Endodermal cell (in vitro differentiated cells): ENCODE data around the gene PRKCB. TPM values are rescaled to one million over a fixed set of nuclear protein-coding genes. Genes with fewer than 3 reads are reported as not detected.

Experiments
- DNase-seq: peaks from one replicate; pipeline ENCODE4 v3.0.0-alpha.2; 2017
- H3K27ac ChIP-seq: 2 replicates; pipeline ENCODE4 v1.5.1; 2013; ENCODE audit warnings: mild to moderate bottlenecking, low read depth, low read length, moderate library complexity
- H3K27me3 ChIP-seq: 2 replicates; pipeline ENCODE4 v1.6.1; 2013; ENCODE audit warnings: mild to moderate bottlenecking, low read length, moderate library complexity; ENCODE audit not compliant: insufficient read depth, control insufficient read depth, poor library complexity, severe bottlenecking
- H3K36me3 ChIP-seq: 2 replicates; pipeline ENCODE4 v1.7.0; 2013; ENCODE audit warnings: mild to moderate bottlenecking, low read length, moderate library complexity; ENCODE audit not compliant: control insufficient read depth, insufficient read depth
- H3K4me1 ChIP-seq: one replicate; pipeline ENCODE4 v1.7.0; 2013; ENCODE audit warnings: low read length; ENCODE audit not compliant: control insufficient read depth, insufficient read depth
- H3K4me3 ChIP-seq: 2 replicates; pipeline ENCODE4 v1.5.1; 2013; ENCODE audit warnings: mild to moderate bottlenecking, low read length, moderate library complexity
- H3K9ac ChIP-seq: 2 replicates; pipeline ENCODE4 v1.6.1; 2013; ENCODE audit warnings: mild to moderate bottlenecking, low read length, moderate library complexity; ENCODE audit not compliant: poor library complexity, severe bottlenecking; ENCODE audit errors: extremely low read depth
- H3K9me3 ChIP-seq: 2 replicates; pipeline ENCODE4 v1.6.1; 2013; ENCODE audit warnings: mild to moderate bottlenecking, low read length, moderate library complexity; ENCODE audit not compliant: control insufficient read depth
- H3K27ac Mint-ChIP-seq: 2 replicates; pipeline ENCODE4 v1.8.0; 2020; ENCODE audit warnings: mixed read lengths
- H3K27me3 Mint-ChIP-seq: 2 replicates; pipeline ENCODE4 v1.8.0; 2021; ENCODE audit warnings: mild to moderate bottlenecking, mixed read lengths; ENCODE audit not compliant: insufficient read depth
- H3K36me3 Mint-ChIP-seq: 2 replicates; pipeline ENCODE4 v1.8.0; 2020; ENCODE audit warnings: low read depth, mixed read lengths
- H3K4me1 Mint-ChIP-seq: 2 replicates; pipeline ENCODE4 v1.8.0; 2020; ENCODE audit warnings: mixed read lengths
- H3K4me3 Mint-ChIP-seq: 2 replicates; pipeline ENCODE4 v1.8.0; 2020; ENCODE audit warnings: mild to moderate bottlenecking, moderate library complexity, mixed read lengths
- H3K9me3 Mint-ChIP-seq: 2 replicates; pipeline ENCODE4 v1.8.0; 2020; ENCODE audit warnings: mild to moderate bottlenecking, mixed read lengths
- CTCF ChIP-seq: fragments of 200-600 bp; sonication (generic); conservative IDR thresholded peaks from 2 replicates; pipeline ENCODE4 v1.5.0; 2021; ENCODE audit warnings: antibody characterized with exemption, mild to moderate bottlenecking
- whole genome bisulfite sequencing, 2 experiments: methylation state at CpG; one replicate each; pipeline versions ENCODE4 v1.1.5 to v1.1.7; 2013; ENCODE audit warnings: missing lambda C conversion rate in 2 of 2, mixed read lengths in 1 of 2; ENCODE audit not compliant: insufficient coverage in 1 of 2, insufficient read length in 1 of 2; 5-methylcytosine and 5-hydroxymethylcytosine counted together
- total RNA-seq, 2 donors: library from RNA; stranded (reverse); fragmentation: NEBNext Ultra II Directional in 1 of 2; extraction: Animal tissue kit (Norgen Biotek cat#: 25700) in 1 of 2; gene quantifications; 2 replicates in 1 of 2; 3 replicates in 1 of 2; pipeline ENCODE4 v1.2.1, GENCODE V29; 2021

PRKCB gene
- total RNA-seq, 2 donors from 2014 or later = 0.38 to 1.1 TPM

- no peaks in the 10 kb centered on the region for H3K9me3 Mint-ChIP-seq
- no peak overlapping the region for H3K27ac Mint-ChIP-seq
- Histone ChIP-seq H3K27me3 (no peaks in the 10 kb centered on the region), H3K36me3 (no peaks in the 10 kb centered on the region), H3K4me1 (no peaks in the 10 kb centered on the region), H3K4me3 (no peak overlapping the region), H3K27ac (no peak overlapping the region), H3K9me3 (no peaks in the 10 kb centered on the region), H3K9ac (no peak overlapping the region)
- peaks cover 4% of the 10 kb centered on the region for H3K4me1 Mint-ChIP-seq
- no peak for TF ChIP-seq CTCF
- WGBS, 2 experiments = 42 to 58% methylated on average over 3 of the region's 3 CpGs
- H3K4me3 Mint-ChIP-seq = no peak overlapping the region
- peaks cover 2% of the 10 kb centered on the region for H3K27me3 Mint-ChIP-seq
- no peaks in the 10 kb centered on the region for H3K36me3 Mint-ChIP-seq
- no peak for DNase-seq
Observed at GRCh38 chr16:24163935-24164334, 328.2 kb downstream of the PRKCB start.

GRCh38 chr16:24164416-24164815, 328.6 kb downstream of the PRKCB start:
- no peak overlapping the region for H3K4me3 Mint-ChIP-seq
- H3K4me3 ChIP-seq = no peak overlapping the region
- H3K4me1 Mint-ChIP-seq = peaks cover 4% of the 10 kb centered on the region
- no peak for DNase-seq
- H3K9me3 Mint-ChIP-seq = no peaks in the 10 kb centered on the region
- H3K9ac ChIP-seq = no peak overlapping the region
- no peak overlapping the region for H3K27ac Mint-ChIP-seq
- H3K27me3 Mint-ChIP-seq = peaks cover 2% of the 10 kb centered on the region
- H3K36me3 Mint-ChIP-seq = no peaks in the 10 kb centered on the region
- H3K27ac ChIP-seq = no peak overlapping the region
- 79 to 84% methylated on average over 6 of the region's 8 CpGs for WGBS, 2 experiments
- H3K36me3 ChIP-seq = no peaks in the 10 kb centered on the region
- H3K27me3 ChIP-seq = no peaks in the 10 kb centered on the region
- H3K9me3 ChIP-seq = no peaks in the 10 kb centered on the region
- TF ChIP-seq CTCF = no peak
- no peaks in the 10 kb centered on the region for H3K4me1 ChIP-seq

GRCh38 chr16:24165273-24165672, 329.5 kb downstream of the PRKCB start:
- Histone ChIP-seq H3K9me3 (no peaks in the 10 kb centered on the region), H3K27ac (no peak overlapping the region), H3K27me3 (no peaks in the 10 kb centered on the region), H3K4me3 (no peak overlapping the region), H3K9ac (no peak overlapping the region), H3K4me1 (no peaks in the 10 kb centered on the region), H3K36me3 (no peaks in the 10 kb centered on the region)
- H3K27me3 Mint-ChIP-seq = peaks cover 2% of the 10 kb centered on the region
- H3K4me1 Mint-ChIP-seq = peaks cover 4% of the 10 kb centered on the region
- WGBS, 2 experiments = 92 to 96% methylated on average over 3 of the region's 3 CpGs
- H3K9me3 Mint-ChIP-seq = no peaks in the 10 kb centered on the region
- TF ChIP-seq CTCF = no peak
- H3K36me3 Mint-ChIP-seq = no peaks in the 10 kb centered on the region
- DNase-seq = no peak
- H3K4me3 Mint-ChIP-seq = no peak overlapping the region
- no peak overlapping the region for H3K27ac Mint-ChIP-seq
